Fibroblast of skin of left quadriceps (primary cell): Measurements from ENCODE around the gene TTC24.

Experiments used
- DNase-seq, 2 experiments: peaks; one replicate each; pipeline ENCODE4 v3.0.0-alpha.2; 2013; ENCODE audit warnings: low read depth in 2 of 2

TTC24 gene

GRCh38 chr1:156554971-156555370 lies 24.6 kb upstream of the TTC24 start:
- no peak for DNase-seq

DNA sequence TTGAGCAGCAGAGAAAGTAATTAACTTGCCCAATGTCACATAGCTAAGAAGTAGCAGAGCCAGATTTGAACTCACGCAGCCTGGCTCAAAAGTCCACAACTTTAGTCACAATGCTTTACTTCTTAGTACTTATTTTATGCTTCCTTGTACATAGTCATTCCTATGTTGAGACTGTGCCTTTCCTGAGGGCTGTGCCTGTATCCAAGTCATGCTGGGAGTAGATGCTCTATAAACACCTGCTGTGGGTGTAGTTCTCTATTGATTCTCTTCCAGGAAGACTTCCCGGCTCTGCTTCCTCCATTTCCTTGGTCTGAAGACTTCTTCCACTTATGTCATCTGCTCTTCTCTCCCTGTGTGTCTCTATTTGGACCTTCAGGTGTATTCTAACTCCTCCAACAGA lies 23.8 kb upstream of the TTC24 start:
- DNase-seq = no peak

DNA sequence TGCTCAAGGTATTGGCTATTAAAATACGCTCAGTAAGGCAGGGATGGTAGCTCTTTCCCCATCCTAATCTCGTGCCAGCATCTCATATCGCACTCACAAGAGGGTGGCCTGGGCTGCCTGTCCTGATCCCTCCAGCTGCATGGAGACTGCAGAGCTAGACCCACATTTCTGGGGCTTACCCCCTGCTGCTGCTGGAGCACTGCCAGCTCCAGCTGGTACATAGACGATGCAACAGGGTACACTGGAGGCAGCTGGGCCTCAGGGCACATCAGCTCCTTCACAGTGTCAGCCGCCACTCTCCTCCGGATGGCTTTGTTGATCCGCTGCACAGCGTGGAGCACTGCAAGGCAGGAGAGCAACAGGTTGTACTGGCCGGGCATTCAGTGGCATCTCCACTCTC lies 23.2 kb upstream of the TTC24 start:
- DNase-seq = no peak

DNA sequence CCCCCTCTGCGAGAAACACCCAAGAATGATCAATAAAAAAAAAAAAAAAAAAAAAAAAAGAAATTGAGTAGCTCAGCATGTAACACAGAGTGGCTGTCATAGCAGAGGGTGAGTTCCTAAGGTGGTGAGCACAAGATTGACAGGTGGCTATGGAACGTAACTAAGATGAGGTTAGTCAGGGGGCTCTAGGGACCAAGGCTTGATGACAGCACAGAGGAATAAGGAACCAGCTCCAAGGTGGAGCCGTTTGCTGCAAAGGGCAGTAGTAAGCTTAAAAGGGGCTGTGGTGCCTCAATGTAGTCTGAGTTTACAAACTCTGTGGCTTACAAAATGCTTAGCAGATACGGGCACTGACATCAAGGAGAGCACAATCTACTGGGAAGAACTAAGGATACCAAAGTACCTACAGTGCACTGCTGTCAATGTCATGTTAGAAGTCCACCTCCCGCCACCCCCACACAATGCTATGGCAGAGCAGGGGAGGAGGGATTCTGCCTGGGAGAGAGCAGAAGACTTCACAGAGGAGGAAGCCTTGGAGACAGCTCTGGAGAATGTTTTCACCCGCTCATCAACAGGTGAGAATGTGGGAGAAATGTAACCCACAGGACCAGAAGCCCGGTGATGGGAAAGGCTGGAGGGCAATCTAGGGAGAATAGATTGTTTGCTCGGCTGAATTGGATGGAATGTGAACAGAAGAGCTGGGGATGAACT lies 20.3 kb upstream of the TTC24 start:
- no peak for DNase-seq

DNA sequence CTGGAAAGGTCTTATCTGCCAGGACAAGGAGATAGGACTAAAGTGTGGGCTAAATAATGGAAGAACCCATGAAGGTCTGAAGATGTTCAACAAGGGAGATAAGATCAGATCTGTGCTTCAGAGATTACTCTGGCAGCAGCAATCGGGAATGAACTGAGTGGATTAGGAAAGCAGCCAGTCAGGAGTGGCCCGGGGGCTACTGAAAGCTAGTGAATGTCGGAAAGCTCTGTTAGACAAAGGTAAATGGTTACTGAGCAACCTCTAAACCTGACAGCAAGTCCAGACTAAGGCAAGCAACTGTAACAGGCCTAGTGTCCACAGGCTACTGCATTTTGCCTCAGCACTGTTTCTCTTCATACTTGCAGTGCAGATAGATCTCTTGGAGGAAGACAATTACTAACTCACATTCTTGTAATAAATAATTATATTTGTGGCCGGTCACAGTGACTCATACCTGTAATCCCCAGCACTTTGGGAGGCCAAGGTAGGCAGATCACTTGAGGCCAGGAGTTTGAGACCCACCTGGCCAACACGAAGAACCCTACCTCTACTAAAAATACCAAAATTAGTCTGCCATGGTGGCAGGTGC lies 19.6 kb upstream of the TTC24 start:
- DNase-seq = no peak

GRCh38 chr1:156560585-156561163 lies 18.8 kb upstream of the TTC24 start:
- DNase-seq = no peak

DNA sequence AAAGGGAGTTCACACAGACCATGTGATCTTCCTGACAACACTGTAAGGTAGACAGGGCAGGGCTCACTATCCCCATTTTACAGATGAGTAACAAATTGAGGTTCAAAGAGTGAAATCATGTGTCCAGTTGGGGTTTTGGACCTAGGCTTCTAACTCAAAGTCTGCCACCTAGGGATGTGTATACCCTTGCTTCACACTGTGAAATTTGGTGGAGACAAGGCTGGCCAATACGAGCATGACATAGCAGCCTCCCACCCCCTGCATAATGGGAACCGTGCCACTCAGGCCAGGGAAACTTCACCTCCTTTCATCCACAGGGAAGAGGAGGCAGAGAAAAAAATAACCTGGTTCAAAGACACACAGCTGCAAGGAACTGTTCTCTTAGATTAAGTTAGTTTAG lies 14.0 kb upstream of the TTC24 start:
- no peak for DNase-seq

GRCh38 chr1:156566436-156566835 lies 13.1 kb upstream of the TTC24 start:
- no peak for DNase-seq

GRCh38 chr1:156571261-156571852 lies 8.2 kb upstream of the TTC24 start:
- DNase-seq = peak; percentile 78 to 80

DNA sequence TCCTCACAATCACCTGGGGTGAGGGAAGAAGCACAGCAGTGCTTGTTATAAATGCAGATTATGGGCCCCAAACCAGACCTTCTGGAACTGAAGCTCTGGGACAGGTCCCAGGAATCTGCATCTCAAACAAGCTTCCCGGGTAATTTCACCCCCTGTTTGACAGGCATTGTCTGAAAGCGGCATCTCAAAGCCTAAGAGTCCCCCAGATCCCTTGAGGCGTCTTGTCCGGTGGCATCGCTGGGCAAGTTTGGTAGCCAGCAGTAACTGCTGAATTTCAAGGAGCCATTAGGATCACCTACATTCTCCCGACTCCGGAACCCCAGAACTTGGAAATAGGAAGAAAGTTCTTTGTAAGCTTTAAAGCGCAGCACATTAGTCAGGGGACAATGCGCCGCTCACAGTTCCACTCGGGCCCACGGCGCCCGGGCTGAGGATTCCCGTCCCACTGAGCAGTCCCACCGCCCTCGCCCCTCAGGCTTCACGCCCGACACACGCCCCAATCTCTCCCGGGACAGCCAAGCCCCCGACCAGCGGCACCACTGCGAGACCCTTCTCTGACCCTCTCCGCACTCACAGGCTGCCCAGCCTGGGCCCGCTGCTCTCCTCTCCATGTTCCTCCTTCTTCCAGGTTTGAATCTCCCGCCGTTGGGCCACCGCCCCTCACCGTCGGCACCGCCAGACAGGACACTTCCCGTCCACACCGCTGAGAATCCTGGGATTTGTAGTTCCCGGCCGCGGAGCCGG lies 7.4 kb upstream of the TTC24 start, which contains the start of gene IQGAP3:
IQGAP3 (minus strand) TSS at position 647 of the 744 bp plus-strand sequence; CDS start at position 611, 36 bp downstream.
- DNase-seq = peak; percentile 56 to 60

GRCh38 chr1:156572663-156573018 lies 6.9 kb upstream of the TTC24 start:
- DNase-seq = no peak

- no peak for DNase-seq
Measured at GRCh38 chr1:156574039-156574633, 5.4 kb upstream of the TTC24 start.

GRCh38 chr1:156577550-156577949 lies 2.0 kb upstream of the TTC24 start:
- no peak for DNase-seq

GRCh38 chr1:156578055-156578454 lies 1.5 kb upstream of the TTC24 start:
- DNase-seq = no peak

GRCh38 chr1:156581661-156582387 lies 2.3 kb downstream of the TTC24 start:
- DNase-seq = no peak

GRCh38 chr1:156582388-156583017 lies 3.0 kb downstream of the TTC24 start:
- no peak for DNase-seq

DNA sequence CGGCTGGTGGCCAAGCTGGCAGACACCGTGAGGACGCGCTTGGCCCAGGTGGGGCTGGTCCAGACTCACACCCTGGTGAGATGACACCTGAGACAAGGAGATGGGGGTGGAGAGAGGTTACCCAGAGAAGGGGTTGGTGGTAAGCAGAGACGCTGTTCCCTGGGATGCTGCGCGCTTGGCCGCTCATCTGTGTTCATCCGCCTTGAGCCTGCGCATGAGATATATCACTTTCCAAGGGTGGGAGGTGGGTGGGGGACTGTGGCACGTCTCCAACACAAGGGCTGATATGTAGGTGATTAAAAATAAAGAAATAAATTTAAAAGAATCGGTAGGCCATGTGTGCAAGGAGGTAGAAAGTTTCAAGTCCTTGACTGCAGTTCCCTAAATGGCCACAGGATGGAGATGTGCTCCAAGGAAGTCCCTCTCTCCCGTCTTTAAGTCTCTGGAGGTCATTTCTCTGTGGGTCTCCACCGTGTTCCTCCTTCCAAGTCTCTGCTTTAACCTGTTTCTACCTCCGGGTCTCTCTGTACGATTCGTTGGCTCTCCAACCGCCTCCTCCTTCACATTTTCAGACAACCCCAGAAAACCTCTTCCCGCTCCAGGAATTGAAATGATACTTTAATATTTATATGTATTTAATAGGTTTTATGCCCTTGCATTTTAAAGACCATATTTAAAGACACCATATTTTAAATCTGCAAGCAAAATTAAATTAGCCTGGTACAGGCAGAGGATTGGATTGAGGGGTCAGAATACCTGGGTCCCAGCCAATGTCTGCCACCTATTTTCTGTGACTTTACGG lies 4.5 kb downstream of the TTC24 start:
- peak; percentile 44 to 53 for DNase-seq

DNA sequence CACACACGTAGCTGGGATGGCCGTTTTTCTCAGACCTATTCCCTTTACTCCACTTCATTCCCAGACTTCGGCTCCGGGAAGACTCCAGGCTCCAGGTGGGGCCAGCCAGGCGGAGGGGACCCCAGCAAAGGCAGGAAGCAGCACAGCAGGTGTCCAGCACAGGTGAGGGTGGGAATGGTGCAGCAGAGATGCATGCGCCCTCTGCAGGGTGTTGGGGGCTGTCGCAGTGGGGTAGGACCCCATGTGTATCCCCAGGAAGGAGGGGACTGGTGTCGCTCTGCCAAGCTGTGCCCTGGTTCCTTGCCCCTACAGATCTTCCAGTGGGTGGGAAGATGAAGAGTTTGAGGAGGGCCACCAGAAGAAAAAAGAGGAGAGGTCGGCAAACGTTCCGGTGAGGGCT lies 5.3 kb downstream of the TTC24 start:
- DNase-seq = no peak

DNA sequence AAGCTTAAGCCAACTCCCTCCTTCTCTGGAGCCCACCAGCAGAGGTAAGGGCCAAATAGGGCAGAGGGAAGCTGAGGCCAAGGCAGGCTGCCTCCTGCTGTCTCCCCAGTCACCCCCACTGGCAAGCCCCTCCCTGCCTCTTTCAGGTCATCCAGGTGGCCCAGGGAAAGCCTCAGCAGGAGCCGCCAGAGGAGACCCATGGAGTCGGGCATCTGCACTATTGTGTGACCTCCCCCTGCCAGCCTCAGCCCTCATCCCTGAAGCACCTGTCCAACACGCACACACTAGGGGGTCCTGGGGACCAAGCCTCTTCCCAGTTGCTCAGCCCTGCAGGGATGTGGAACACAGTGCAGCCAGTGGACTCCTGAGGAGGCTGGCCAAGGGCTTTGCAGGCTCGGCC lies 6.8 kb downstream of the TTC24 start:
- DNase-seq = no peak
